ENCODE measurements around the gene PLAU.
A peak's percentile ranks its signal among the peaks of the same experiment; 100 is the strongest.
"Not testable (repeated sequence)": the region's sequence is repeated elsewhere in the genome, so short reads cannot be mapped to it uniquely, and the experiment has no call there.

PLAU gene

DNA sequence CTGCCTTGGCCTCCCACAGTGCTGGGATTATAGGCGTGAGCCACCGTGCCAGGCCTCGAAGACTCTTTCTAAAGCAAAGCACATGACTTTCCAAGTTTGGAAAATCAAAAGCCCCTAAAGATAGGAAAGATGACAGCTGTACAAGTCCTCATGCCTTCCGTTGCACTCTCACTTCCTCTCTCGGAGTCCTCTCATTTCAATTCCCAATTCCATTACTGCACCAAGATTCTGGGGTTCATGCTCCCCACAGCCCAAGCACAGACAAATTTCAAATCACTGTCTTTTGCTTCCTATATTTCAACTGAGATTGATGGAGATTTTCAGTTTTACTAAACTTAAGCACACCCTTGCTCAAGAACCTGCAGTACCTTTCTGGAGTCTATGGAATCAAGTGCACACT is 10.9 kb upstream of the PLAU start:
- no peak for DNase-seq

DNA sequence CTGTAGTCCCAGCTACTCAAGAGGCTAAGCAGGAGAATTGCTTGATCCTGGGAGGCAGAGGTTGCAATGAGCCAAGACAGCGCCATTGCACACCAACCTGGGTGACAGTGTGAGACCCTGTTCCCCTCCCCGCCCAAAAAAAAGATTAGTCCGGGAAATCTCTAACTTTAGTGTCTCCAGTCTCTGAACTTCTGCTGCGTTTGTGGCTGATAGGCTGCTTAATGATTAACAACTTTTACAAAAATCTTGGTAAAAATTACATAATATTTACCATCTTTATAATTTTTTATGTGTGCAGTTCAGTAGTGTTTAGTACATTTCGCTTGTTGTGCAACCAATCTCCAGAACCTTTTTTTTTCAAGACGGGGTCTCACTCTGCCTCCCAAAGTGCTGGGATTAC is 9.7 kb upstream of the PLAU start:
- no peak for DNase-seq

DNA sequence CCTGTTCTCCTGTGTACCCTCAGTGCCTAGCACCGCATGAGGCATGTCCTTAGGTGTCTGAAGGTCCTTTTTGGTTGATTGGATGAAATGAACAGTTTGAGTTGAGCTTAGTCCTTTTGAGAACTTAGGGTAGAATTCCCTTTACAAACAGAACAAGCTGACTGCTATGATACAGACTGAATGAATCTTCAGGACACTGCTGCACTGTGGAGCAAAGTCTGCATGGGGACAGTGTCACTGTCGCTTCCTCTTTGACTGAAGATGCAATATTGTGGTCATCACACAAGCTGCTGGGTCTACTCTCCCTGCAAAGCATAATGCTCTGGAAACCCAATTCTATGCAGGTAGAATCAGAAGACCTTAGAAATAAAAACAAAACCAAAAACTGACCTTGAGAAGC is 8.6 kb upstream of the PLAU start:
- no peak for DNase-seq

DNA sequence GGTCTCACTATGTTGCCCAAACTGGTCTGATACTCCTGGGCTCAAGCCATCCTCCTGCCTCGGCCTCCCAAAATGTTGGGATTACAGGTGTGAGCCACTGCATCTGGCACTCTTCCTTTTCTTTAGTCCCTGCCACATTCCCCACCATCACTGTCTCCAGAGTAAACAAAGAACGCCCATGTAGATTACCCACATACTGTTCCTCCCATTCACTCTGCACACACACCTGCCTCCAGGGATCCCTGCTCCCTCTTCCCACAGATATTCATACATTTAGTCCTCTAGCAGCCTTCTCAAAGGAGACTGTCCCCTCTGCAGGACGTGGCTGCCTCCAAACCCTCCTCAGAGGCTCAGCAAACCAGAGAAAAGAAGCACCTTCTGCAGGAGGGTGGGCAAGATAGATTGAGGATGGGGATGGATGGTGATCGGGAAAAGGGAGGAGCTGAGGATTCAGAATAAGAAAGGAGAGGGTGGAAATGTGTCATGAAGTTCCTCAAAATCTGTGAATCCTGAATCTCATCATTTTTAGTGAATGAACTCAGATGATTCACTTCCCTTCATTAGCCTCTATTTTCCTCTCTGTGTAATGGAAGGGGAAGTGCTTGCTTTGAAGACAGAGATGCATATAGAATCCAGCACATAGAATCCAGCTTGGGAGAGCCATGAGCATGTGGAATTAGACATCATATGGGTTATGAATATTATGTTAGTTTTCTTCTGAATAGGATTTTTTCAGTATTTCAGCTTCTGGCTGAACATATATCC is 5.5 kb upstream of the PLAU start:
- DNase-seq = no peak

GRCh38 chr10:73906524-73907447 is 4.1 kb upstream of the PLAU start:
- DNase-seq = peak; percentile 25

DNA sequence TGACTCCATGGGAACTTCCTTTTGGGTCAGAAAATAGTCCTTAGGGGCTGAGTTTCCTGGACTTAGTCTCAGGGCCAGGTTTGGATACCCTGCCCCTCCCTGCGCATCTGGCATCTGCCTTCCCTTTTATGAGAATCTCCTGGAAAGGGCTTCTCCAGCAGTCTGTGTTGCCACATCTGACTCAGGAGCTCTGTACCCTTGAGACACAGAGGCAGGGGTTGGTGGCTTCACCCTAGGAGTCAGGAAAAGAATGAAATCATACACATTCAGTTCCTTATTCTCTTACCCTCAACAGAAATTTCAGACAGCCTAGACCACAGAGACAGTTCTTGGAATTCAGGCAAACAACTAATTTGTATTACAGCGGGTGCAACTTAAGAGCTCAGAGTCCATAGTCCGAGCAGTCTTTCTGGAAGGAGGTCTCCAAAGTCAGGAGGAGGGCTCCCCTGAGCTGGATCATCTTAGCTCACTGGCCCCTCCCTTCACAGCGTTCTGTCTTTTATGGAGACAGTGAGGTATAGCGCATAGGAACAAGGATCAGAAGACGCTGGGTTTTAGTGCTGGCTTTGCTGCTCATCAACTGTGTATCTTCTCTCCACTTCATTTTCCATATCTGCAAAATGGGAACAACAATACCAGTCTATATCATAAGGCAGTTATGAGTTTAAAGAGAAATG is 3.0 kb upstream of the PLAU start:
- no peak for DNase-seq

GRCh38 chr10:73908853-73909539 is 1.9 kb upstream of the PLAU start:
- no peak for DNase-seq

DNA sequence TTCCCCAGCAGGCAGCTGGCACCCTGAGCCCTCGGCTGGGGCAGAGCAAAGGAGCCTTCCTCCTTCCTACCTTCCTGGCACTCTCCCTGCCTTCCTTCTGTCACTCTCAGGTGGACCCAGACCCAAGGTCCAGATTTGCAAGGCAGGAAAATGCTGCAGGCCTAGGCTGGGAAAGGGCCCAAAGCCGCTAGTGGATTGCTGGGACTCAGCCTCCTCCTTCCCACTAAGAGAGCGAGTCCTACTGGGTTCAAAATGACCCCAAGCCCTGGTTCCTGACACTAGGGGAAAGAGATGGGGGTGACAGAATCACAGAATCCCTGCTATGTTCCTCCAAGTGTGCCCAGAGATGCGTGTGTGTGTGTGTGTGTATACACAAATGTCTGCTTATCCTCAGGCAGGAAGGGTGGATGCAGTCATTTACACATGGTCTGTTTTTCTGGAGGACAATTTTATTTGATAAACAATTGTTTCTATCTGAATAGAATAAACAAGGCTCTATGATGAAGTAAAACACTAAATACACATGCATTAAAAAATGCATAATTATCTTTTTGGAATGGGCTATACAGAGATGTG is 1.3 kb upstream of the PLAU start:
- DNase-seq = no peak

DNA sequence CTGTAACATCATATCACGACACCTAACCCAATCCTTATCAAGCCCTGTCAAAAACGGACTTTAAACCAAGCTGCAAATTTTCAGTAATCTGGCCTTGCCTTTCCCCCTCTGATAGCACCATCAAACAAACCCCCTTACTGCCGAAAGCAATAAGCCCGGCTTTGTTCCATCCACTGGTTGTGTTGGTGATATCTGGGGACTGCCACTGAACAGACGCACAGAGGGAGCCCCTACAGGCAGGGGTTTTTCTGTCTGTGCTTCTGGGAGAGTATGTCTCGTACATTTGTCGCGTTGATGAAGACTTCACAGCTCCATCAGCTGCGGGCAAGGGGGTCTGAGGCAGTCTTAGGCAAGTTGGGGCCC is 550 bp upstream of the PLAU start:
- no peak for DNase-seq

GRCh38 chr10:73911553-73912004 is 647 bp downstream of the PLAU start:
- DNase-seq = no peak

DNA sequence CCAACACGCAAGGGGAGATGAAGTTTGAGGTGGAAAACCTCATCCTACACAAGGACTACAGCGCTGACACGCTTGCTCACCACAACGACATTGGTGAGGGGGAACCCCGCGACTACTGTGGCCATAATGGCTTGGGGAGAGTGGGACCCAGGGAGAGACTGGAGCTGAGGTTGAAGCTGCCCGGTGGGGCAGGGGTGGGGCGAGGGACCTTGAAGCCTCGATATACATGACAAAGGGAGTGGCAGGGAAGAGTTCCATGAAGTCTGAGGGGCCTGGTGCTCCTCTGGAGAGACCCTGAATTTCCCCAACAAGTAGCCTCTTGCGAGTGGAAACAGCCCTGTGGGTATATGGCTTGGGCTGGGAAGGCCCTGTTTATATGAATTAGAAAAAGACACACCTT is 3.1 kb downstream of the PLAU start:
- DNase-seq = no peak

DNA sequence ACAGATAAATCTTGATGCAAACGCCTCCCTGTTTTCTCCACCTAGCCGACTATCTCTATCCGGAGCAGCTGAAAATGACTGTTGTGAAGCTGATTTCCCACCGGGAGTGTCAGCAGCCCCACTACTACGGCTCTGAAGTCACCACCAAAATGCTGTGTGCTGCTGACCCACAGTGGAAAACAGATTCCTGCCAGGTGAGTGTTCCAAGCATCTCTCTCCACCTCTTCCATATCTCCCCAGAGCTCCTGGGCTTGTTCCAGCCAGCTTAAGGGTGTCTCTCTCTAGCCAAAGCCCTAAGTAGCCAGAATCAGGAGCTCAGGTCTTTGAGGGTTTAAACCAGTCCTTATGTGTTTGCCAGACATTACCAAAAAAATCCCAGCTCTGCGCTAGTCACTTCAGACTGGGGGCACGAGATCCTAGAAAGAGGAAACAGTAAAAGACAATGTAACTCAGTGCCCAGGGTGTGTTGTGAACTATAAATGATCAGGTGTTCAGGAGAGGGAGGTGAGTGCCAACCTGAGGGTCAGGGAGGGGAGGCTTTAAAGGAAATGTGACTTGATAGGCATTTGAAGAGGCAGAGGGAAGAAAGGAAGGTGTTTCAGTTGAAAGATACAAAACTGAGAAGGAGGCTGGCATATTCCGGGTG is 4.4 kb downstream of the PLAU start:
- no peak for DNase-seq

DNA sequence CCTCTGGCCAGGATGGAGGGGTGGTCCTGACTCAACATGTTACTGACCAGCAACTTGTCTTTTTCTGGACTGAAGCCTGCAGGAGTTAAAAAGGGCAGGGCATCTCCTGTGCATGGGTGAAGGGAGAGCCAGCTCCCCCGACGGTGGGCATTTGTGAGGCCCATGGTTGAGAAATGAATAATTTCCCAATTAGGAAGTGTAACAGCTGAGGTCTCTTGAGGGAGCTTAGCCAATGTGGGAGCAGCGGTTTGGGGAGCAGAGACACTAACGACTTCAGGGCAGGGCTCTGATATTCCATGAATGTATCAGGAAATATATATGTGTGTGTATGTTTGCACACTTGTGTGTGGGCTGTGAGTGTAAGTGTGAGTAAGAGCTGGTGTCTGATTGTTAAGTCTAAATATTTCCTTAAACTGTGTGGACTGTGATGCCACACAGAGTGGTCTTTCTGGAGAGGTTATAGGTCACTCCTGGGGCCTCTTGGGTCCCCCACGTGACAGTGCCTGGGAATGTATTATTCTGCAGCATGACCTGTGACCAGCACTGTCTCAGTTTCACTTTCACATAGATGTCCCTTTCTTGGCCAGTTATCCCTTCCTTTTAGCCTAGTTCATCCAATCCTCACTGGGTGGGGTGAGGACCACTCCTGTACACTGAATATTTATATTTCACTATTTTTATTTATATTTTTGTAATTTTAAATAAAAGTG is 6.0 kb downstream of the PLAU start:
- DNase-seq = no peak

DNA sequence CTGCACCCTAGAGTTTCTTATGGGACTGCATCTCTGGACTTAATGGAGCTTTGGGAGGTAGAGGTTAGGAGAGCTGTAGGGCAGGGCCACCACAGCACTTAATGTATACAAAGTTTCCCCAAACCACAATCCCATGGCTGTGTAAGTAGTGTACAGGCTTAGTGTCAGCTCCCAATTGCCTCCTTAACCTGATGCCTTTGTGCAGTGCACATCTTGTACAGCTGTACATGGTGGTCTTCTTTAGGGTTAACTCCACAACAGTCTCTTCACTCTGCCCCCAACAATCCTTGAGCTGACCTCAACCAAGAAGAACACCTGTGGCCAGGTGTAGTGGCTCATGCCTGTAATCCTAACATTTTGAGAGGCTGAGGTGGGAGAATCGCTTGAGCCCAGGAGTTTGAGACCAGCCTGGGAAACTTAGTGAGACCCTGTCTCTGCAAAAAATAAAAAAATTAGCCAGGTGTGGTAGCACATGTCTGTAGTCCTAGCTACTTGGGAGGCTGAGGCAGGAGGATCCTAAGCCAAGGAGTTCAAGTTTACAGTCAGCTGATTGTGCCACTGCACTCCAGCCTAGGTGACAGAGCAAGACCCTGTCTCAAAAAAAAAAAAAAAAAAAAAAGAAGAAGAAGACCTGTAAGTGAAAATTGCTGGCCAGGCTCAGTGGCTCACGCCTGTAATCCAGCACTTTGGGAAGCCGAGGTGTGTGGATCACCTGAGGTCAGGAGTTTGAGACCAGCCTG is 6.8 kb downstream of the PLAU start:
- DNase-seq = no peak

DNA sequence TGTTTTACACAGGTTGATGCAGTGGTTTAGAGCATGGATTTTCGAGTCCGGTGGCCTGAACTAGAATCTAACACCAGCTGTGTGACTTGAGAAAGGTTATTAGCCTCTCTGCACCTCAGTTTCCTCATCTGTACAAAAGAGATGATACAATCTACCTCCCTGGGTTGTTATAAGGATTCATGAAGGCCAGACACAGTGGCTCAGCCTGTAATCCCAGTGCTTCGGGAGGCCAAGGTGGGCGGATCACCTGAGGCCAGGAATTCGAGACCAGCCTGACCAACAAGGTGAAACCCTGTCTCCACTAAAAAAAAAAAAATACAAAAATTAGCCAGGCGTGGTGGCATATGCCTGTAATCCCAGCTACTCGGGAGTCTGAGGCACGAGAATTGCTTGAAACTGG is 8.5 kb downstream of the PLAU start:
- DNase-seq = not testable (repeated sequence)

DNA sequence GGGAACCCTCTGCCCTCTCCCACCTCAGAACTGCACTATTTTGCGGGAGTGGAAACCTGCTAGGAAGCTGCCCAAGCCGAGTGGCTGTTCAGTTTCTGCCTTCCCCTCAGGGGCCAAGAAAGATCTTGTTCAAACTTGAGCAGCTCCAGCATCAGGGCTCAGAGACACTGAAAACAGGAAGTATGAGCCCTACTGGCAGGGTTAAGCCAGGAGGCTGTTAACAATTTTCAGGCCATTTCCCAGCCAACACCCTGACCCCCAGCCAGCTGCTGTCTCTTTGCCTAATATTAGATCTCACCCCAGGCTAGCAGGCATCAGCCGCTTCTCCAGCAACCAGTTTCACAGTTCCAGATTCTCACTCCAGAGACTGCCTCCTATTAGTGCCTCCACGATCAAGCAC is 9.2 kb downstream of the PLAU start:
- no peak for DNase-seq

DNA sequence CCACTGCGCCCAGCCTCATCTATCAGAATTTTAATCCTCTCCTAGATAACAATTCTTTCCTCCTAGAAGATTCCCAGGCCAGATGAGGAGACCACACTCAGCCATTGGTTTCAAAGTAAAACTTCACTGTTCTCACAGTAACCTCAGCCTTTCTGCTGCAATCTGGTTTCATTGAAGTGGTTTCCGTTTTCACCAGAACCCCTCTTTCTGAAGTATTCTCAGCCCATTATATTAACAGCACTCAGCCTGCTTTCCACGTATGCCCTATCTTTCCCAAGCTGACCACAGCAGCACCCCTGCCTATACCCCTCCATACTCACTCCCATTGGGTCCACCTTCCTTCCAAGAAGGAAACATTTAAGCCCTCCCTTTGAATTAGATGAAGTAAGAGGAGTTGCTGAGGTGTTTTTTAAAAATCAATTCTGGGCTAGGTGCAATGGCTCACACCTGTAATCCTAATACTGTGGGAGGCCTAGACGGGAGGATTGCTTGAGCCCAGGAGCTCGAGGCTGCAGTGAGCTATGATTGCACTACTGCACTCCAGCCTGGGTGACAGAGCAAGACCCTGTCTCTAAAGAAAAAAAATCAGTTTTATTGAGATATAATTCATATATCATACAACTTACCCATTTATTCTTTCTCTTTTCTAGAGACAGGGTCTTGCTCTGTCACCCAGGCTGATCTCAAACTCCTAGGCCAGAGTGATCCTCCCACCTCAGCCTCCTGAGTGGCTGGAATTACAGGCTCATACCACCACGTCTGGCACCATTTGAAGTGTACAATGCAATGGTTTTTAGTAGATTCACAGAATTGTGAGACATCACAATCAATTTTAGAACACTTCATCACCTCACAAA is 11.3 kb downstream of the PLAU start:
- DNase-seq = no peak

GRCh38 chr10:73922864-73923133 is 11.9 kb downstream of the PLAU start:
- no peak for DNase-seq

DNA sequence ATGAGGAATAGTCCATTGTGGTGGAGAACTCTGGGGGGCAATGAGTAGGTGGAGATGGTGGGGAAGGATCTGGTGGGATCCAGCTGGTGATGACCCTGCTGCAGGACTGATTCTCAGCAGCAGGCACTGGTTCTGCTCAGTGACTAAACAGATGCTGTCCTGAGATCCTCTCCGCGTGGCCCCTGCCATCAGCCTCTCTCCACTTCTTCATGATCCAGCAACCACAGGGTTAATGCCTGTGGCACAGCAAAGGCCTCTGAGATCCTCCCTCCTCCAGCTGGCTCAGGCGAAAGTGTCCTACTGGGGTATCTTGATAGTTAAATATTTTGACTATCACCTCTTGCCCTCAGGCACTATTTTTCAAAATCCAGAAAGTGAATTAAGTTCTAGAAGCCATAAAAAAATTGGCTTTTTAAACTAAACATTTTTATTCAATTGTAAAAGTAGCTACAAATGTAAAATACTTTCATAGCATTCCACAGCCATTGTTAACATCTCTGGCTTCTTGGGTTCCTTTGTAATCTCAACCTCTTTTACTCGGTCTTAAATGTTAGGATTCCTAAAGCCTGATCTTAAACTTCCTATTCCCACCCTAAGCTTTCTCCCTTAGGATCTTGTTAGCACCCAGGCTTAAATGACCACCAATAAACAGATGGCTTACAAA is 13.1 kb downstream of the PLAU start:
- DNase-seq = no peak

All from NCI-H2171 (cell line).